Heart left ventricle (tissue), 13 donors: ENCODE results near the gene FKBP7.

Source experiments
- POLR2A ChIP-seq, 2 donors: fragments of 450-650 bp; IDR thresholded peaks; one replicate each; pipeline ENCODE4 v1.6.1; 2017; ENCODE audit warnings: antibody characterized with exemption in 2 of 2, mild to moderate bottlenecking in 2 of 2, moderate library complexity in 2 of 2
- TF ChIP-seq, protein P1 (sequence below), 12 donors: fragments of 200-600 bp; sonication (generic) in 4 of 12; IDR thresholded peaks; one replicate each; pipeline versions ENCODE4 v1.5.0 to v1.8.0; 2018 to 2022; ENCODE audit warnings: antibody characterized with exemption in 12 of 12, mild to moderate bottlenecking in 5 of 12
- donor health status: ischemic (EF 13 %, LVEDD 7.1; RV severe dilation, severe dysfunction).
- donor health status: DM: no; HTN: yes; CAD: no.
- donor health status: DM: no; HTN: no; CAD: no.
- donor health status: ischemic (EF 25% LVEDD 6.9; RV normal size, moderate dysfunction).
- donor health status: ischemic (EF 25% LVEDD 5.7; RV mildly dilated, moderate dysfunction).
- donor health status: ischemic (EF 35%, LVEDD 5.7; RV mildly dilated, moderate dysfunction).
- donor health status: nonischemic (EF 11% LVEDD 7.7; RV severe dilation, severe dysfunction).
- donor health status: DM: yes; HTN: yes; CAD: no.
- donor health status: PGD.
- donor health status: ischemic (EF 29% LVEDD 5.4; RV normal size, mild dysfunction).
- donor health status: nonischemic (EF 23%, LVEDD 6.1; RV moderate dilation, normal function).

DNA sequence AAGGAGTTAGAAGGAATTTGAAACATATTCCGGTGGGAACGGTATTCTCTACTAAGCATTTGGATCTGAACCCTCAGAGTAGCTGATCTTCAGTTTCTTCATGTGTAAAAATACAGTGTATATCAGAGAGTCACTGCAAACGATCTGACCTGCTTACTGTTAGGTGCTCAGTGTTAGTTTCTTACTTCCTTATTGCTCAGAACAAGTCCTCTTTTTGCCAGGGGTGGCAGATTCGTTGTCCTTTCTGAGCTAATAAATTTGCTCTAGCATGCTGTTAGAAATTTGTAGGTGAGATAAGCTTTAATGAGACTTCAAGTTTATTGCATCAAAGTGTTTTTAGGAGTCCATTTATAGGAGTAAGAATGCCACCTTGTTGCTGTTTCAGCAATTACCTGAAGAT lies 17.6 kb upstream of the FKBP7 start:
- TF ChIP-seq, protein P1, sequence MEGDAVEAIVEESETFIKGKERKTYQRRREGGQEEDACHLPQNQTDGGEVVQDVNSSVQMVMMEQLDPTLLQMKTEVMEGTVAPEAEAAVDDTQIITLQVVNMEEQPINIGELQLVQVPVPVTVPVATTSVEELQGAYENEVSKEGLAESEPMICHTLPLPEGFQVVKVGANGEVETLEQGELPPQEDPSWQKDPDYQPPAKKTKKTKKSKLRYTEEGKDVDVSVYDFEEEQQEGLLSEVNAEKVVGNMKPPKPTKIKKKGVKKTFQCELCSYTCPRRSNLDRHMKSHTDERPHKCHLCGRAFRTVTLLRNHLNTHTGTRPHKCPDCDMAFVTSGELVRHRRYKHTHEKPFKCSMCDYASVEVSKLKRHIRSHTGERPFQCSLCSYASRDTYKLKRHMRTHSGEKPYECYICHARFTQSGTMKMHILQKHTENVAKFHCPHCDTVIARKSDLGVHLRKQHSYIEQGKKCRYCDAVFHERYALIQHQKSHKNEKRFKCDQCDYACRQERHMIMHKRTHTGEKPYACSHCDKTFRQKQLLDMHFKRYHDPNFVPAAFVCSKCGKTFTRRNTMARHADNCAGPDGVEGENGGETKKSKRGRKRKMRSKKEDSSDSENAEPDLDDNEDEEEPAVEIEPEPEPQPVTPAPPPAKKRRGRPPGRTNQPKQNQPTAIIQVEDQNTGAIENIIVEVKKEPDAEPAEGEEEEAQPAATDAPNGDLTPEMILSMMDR (IDR thresholded peaks at IDR 0.05) = no peak
- TF ChIP-seq POLR2A (IDR thresholded peaks at IDR 0.05) = no peak
